B cell (primary cell): Measurements from ENCODE around the gene SLC25A10. TPM values are rescaled to one million over a fixed set of nuclear protein-coding genes. Genes with fewer than 3 reads are reported as not detected.

ENCODE experiments used
- ATAC-seq: fragments of 200-7000 bp; cut with Tn5 transposase; one replicate; pipeline ENCODE4 v1.10.0; 2021; ENCODE audit warnings: low read depth, mild to moderate bottlenecking, moderate number of reproducible peaks, moderate library complexity
- CTCF ChIA-PET: fragments of 350-600 bp; sonication (Branson Sonifier 250); formaldehyde crosslinking; loops from one replicate; lab custom pipeline; 2021; ENCODE audit warnings: antibody characterized with exemption, inconsistent platforms; lab: Charles Lee
- POLR2A ChIA-PET: fragments of 350-600 bp; sonication (Branson Sonifier 250); formaldehyde crosslinking; loops from one replicate; lab custom pipeline; 2021; ENCODE audit warnings: antibody characterized with exemption; lab: Charles Lee
- DNase-seq: peaks from one replicate; pipeline ENCODE4 v3.0.0; 2013
- H2AFZ ChIP-seq: 2 replicates; pipeline ENCODE4 v1.6.1; 2012; ENCODE audit warnings: mild to moderate bottlenecking, low read depth, low read length; ENCODE audit not compliant: insufficient read depth, poor library complexity, severe bottlenecking
- H3K27ac ChIP-seq, 2 donors: 1 replicate in 1 of 2; 2 replicates in 1 of 2; pipeline ENCODE4 v1.5.1; 2012 to 2013; ENCODE audit warnings: low read length in 2 of 2, mild to moderate bottlenecking in 2 of 2, moderate library complexity in 1 of 2
- H3K27me3 ChIP-seq, 4 experiments: fragments of 200-600 bp in 1 of 4; sonication (generic) in 1 of 4; replicated peaks in 1 of 4; 1 replicate in 2 of 4; 2 replicates in 2 of 4; pipeline versions ENCODE4 v1.6.1 to v1.7.0; 2013 to 2016; ENCODE audit warnings: low read length in 3 of 4, mild to moderate bottlenecking in 2 of 4, mixed read lengths in 1 of 4, moderate library complexity in 1 of 4; ENCODE audit not compliant: insufficient read depth in 4 of 4, control insufficient read depth in 3 of 4; ENCODE audit errors: control extremely low read depth in 1 of 4
- H3K36me3 ChIP-seq, 2 experiments: replicated peaks in 1 of 2; 1 replicate in 1 of 2; 2 replicates in 1 of 2; pipeline versions ENCODE4 v1.6.1 to v1.7.1; 2013; ENCODE audit warnings: low read length in 1 of 2; ENCODE audit not compliant: insufficient read depth in 2 of 2, control insufficient read depth in 1 of 2; ENCODE audit errors: control extremely low read depth in 1 of 2, extremely low read depth in 1 of 2
- H3K4me1 ChIP-seq, 2 donors: fragments of 200-600 bp in 1 of 2; sonication (generic) in 1 of 2; 1 replicate in 1 of 2; 2 replicates in 1 of 2; pipeline versions ENCODE4 v1.5.1 to v1.6.1; 2013 to 2017; ENCODE audit warnings: low read length in 2 of 2; ENCODE audit not compliant: control insufficient read depth in 2 of 2, insufficient read depth in 2 of 2
- H3K4me2 ChIP-seq: replicated peaks from 2 replicates; pipeline ENCODE3; 2012; ENCODE audit warnings: mild to moderate bottlenecking, low read depth, low read length; ENCODE audit not compliant: poor library complexity, severe bottlenecking
- H3K4me3 ChIP-seq, 5 experiments: fragments of 200-600 bp in 1 of 5; sonication (generic) in 1 of 5; 1 replicate in 3 of 5; 2 replicates in 2 of 5; pipeline versions ENCODE4 v1.5.1 to v1.7.0; 2011 to 2016; ENCODE audit warnings: low read length in 4 of 5, mild to moderate bottlenecking in 4 of 5, low read depth in 2 of 5, control low read depth in 1 of 5, moderate library complexity in 1 of 5; ENCODE audit not compliant: insufficient read depth in 1 of 5; ENCODE audit errors: control extremely low read depth in 1 of 5, extremely low read depth in 1 of 5
- H3K79me2 ChIP-seq: fragments of 200-600 bp; sonication (generic); one replicate; pipeline ENCODE4 v1.6.0; 2016; ENCODE audit warnings: low read length; ENCODE audit not compliant: control insufficient read depth, insufficient read depth
- H3K9ac ChIP-seq: fragments of 200-600 bp; sonication (generic); 2 replicates; pipeline ENCODE4 v1.6.1; 2017; ENCODE audit warnings: mild to moderate bottlenecking, low read length, moderate library complexity
- H3K9me3 ChIP-seq, 3 donors: one replicate each; pipeline versions ENCODE4 v1.6.1 to v1.7.1; 2013; ENCODE audit warnings: low read length in 2 of 3; ENCODE audit not compliant: control insufficient read depth in 2 of 3, insufficient read depth in 1 of 3; ENCODE audit errors: control extremely low read depth in 1 of 3
- H4K20me1 ChIP-seq: 2 replicates; pipeline ENCODE4 v1.6.0; 2012; ENCODE audit warnings: mild to moderate bottlenecking, low read length; ENCODE audit not compliant: insufficient read depth, control insufficient read depth, poor library complexity, severe bottlenecking
- H3K27ac Mint-ChIP-seq: one replicate; pipeline ENCODE4 v1.8.0; 2021; ENCODE audit warnings: mixed read lengths
- H3K27me3 Mint-ChIP-seq: one replicate; pipeline ENCODE4 v1.8.0; 2021; ENCODE audit warnings: mixed read lengths
- H3K4me1 Mint-ChIP-seq: one replicate; pipeline ENCODE4 v1.8.0; 2021; ENCODE audit warnings: mixed read lengths
- H3K4me3 Mint-ChIP-seq: one replicate; pipeline ENCODE4 v1.8.0; 2021; ENCODE audit warnings: mixed read lengths
- H3K9me3 Mint-ChIP-seq: one replicate; pipeline ENCODE4 v1.8.0; 2022; ENCODE audit warnings: mixed read lengths; ENCODE audit not compliant: insufficient read depth
- CTCF ChIP-seq: fragments of 200-600 bp; IDR thresholded peaks from one replicate; pipeline ENCODE4 v1.8.0; 2022; ENCODE audit warnings: antibody characterized with exemption, mild to moderate bottlenecking
- EZH2 ChIP-seq: IDR thresholded peaks from 2 replicates; pipeline ENCODE4 v1.6.1; 2012; ENCODE audit warnings: borderline replicate concordance, low read depth, mild to moderate bottlenecking, moderate library complexity, low read length; ENCODE audit not compliant: insufficient read depth, poor library complexity, severe bottlenecking
- WGBS: methylation state at CpG from one replicate; pipeline ENCODE4 v1.1.5; 2013; ENCODE audit warnings: missing lambda C conversion rate; ENCODE audit not compliant: insufficient coverage; 5-methylcytosine and 5-hydroxymethylcytosine counted together
- intact Hi-C: fragments of 100-400 bp; cut with micrococcal nuclease; formaldehyde crosslinking; loops from one replicate; pipeline ENCODE4 v1.10.0; 2022
- polyA plus RNA-seq: library from polyadenylated mRNA; depleted of rRNA; stranded (reverse); fragments of >200 nt; gene quantifications from 2 replicates; pipeline ENCODE4 v1.2.3, GENCODE V29; 2012
- total RNA-seq, 2 donors: library from RNA; stranded (reverse); fragments of 120-200 nt in 1 of 2; gene quantifications; 1 replicate in 1 of 2; 2 replicates in 1 of 2; pipeline versions ENCODE4 v1.2.3 to v1.2.4, GENCODE V29; 2013 to 2022

Gene SLC25A10
- total and polyA plus RNA-seq, 2 donors (not counting 1 experiment from before 2014, with no cell fraction given): 3.9 to 5.0 TPM

- DNase-seq (no peak), ATAC-seq (no peak)
- no peak overlapping the region for H3K9ac ChIP-seq
- peak overlapping the region; percentile 49 for H3K4me3 Mint-ChIP-seq
- H3K9me3 ChIP-seq: no peaks in the 10 kb centered on the region
- POLR2A ChIA-PET: interaction anchor here (0.6 kb wide), 1 partner anchor 173 kb away, joined by 3 read pairs; the partner anchor contains the start of gene FSCN2
- H3K4me3 ChIP-seq: no peak overlapping the region
- H3K9me3 Mint-ChIP-seq: no peaks in the 10 kb centered on the region
- H3K4me1 ChIP-seq: peaks cover 24 to 32% of the 10 kb centered on the region in 2 donors
- H3K27ac ChIP-seq: peak overlapping the region in 1 of 2 donors; percentile 97
- WGBS: 90% methylated on average over 16 of the region's 23 CpGs
- peaks cover 33% of the 10 kb centered on the region for H3K4me1 Mint-ChIP-seq
- peak overlapping the region; percentile 100 for H3K4me2 ChIP-seq
- peaks cover 0 to 33% of the 10 kb centered on the region in 2 experiments for H3K36me3 ChIP-seq
- H4K20me1 ChIP-seq: peaks cover 28% of the 10 kb centered on the region
- H3K79me2 ChIP-seq: peaks cover 50% of the 10 kb centered on the region
- intact Hi-C loops: no loop called here
- CTCF ChIA-PET: interaction anchor here (1.0 to 1.1 kb wide), 2 partner anchors 10 to 12 kb away, joined by 3 read pairs; no protein-coding TSS in a partner anchor
- H3K27ac Mint-ChIP-seq: peak overlapping the region; percentile 59
- no peak for TF ChIP-seq EZH2
- no peak for TF ChIP-seq CTCF
- no peak overlapping the region for H2AFZ ChIP-seq
- no peaks in the 10 kb centered on the region for H3K27me3 Mint-ChIP-seq
- no peaks in the 10 kb centered on the region for H3K27me3 ChIP-seq
These were observed 10.6 kb upstream of the SLC25A10 start for GRCh38 chr17:81701288-81702071.
